Raji (cell line): ENCODE results near the gene ACBD3.

ENCODE experiments used
- POLR2A ChIP-seq: IDR thresholded peaks from 2 replicates; pipeline ENCODE4 v1.6.1; 2011; ENCODE audit warnings: low read depth, low read length, control low read depth; ENCODE audit not compliant: insufficient read depth

ACBD3 gene

GRCh38 chr1:226186124-226187018, at the start of gene ACBD3:
ACBD3 (minus strand) TSS chr1:226186741; CDS start chr1:226186675, 66 bp downstream.
- TF ChIP-seq POLR2A: peak; percentile 99

- TF ChIP-seq POLR2A: no peak
Measured at GRCh38 chr1:226233806-226234205, 47.3 kb upstream of the ACBD3 start.

GRCh38 chr1:226233293-226233692, 46.8 kb upstream of the ACBD3 start:
- peak; percentile 33; the same call in 1 of the 2 replicates for TF ChIP-seq POLR2A

GRCh38 chr1:226226601-226227000, 40.1 kb upstream of the ACBD3 start:
- TF ChIP-seq POLR2A: no peak

DNA sequence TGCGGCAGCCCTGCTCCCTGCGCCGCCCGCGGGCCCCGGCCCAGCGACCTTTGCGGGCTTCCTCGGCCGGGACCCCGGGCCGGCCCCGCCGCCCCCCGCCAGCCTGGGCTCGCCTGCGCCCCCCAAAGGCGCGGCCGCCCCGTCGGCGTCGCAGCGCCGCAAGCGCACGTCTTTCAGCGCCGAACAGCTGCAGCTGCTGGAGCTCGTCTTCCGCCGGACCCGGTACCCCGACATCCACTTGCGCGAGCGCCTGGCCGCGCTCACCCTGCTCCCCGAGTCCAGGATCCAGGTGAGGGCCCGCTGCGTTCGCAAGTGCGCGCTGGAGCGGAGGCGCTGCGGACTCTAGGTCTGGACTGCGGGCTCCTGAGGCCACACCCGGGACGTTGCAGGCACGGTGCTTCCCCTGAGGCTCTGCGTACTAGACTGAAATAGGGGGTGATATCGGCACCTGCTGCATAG, 37.3 kb upstream of the ACBD3 start:
- TF ChIP-seq POLR2A: no peak

GRCh38 chr1:226223157-226223785, 36.7 kb upstream of the ACBD3 start, which contains the start of gene MIXL1:
MIXL1 (plus strand) TSS chr1:226223664; CDS start chr1:226223682, 18 bp downstream.
- TF ChIP-seq POLR2A: no peak

- TF ChIP-seq POLR2A: no peak
Measured at GRCh38 chr1:226222686-226223085, 36.1 kb upstream of the ACBD3 start.

GRCh38 chr1:226220473-226221189, 34.1 kb upstream of the ACBD3 start:
- TF ChIP-seq POLR2A: no peak

DNA sequence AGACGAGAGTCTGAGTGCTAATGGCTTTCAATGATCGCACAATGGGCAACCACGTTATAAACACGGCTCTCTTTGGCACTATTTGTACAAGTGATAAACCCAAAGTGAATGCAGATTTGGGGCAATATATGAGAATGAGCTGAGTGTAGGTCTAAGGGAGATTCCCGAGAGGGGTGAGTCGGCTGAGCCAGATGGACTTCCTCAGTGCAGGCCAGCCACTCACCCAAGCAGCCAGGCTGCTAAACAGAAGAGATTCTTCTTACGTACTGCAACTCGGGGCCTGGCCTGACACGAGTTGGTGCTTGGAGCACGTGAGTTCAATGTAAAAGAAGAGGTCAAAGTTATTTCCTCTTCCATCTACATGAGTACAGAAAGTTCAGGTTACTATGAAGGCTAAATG, 30.7 kb upstream of the ACBD3 start:
- TF ChIP-seq POLR2A: no peak

- no peak for TF ChIP-seq POLR2A
Measured at GRCh38 chr1:226216056-226216455, 29.5 kb upstream of the ACBD3 start.

DNA sequence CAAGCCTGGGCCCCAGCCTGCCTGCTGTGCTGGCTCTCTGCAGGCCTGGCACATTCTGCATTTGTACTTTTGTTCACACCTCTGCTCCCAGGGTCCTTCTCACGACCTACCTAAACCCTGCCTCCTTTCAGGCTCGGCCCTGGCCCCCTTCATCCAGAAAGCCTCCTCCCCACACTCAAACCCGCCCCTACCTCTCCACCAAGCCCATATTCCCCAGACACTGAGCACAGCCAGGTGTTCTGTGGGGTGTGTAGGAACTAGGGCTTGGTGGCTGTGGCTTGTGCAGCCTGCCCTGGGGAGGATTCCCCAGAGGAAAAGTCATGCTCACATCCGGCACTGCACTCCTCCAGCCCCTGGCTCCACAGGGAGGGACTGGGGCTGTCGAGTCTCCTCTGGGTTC, 28.7 kb upstream of the ACBD3 start:
- no peak for TF ChIP-seq POLR2A

GRCh38 chr1:226212545-226212944, 26.0 kb upstream of the ACBD3 start:
- no peak for TF ChIP-seq POLR2A

GRCh38 chr1:226211181-226211821, 24.8 kb upstream of the ACBD3 start:
- TF ChIP-seq POLR2A: no peak

DNA sequence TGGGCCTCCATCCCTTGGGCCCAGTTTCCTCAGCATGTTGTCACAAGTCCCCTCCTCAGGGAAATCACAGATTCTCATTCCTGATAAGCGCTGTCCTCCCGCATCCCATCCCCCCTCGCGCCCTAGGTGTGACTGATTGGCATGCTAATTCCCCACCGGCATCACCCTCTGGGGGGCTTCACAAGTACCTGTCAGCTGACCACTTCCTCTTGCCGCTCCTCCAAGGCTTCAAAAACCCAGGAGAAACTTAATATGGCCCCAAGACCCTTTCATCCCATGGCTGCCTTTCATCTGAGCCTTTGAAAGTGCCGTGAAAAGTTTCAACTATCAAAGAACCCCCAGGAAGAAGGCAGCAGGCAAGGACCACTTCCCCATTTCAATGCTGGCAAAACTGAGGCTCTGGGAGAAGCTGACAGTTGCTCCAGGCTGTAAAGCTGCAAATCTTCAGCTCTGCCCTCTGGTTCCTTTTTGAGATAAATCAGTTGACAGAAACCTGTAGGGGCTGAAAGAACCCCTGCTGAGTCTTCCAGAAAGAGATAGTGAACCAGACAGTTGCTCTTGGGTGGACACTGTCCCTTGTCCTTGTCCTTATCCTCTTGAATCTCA, 24.1 kb upstream of the ACBD3 start:
- TF ChIP-seq POLR2A: no peak
